ENCODE measurements around the gene ERGIC1.
A peak's percentile ranks its signal among the peaks of the same experiment; 100 is the strongest.
"Not testable (repeated sequence)": the region's sequence is repeated elsewhere in the genome, so short reads cannot be mapped to it uniquely, and the experiment has no call there.

ERGIC1 gene, protein sequence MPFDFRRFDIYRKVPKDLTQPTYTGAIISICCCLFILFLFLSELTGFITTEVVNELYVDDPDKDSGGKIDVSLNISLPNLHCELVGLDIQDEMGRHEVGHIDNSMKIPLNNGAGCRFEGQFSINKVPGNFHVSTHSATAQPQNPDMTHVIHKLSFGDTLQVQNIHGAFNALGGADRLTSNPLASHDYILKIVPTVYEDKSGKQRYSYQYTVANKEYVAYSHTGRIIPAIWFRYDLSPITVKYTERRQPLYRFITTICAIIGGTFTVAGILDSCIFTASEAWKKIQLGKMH

DNA sequence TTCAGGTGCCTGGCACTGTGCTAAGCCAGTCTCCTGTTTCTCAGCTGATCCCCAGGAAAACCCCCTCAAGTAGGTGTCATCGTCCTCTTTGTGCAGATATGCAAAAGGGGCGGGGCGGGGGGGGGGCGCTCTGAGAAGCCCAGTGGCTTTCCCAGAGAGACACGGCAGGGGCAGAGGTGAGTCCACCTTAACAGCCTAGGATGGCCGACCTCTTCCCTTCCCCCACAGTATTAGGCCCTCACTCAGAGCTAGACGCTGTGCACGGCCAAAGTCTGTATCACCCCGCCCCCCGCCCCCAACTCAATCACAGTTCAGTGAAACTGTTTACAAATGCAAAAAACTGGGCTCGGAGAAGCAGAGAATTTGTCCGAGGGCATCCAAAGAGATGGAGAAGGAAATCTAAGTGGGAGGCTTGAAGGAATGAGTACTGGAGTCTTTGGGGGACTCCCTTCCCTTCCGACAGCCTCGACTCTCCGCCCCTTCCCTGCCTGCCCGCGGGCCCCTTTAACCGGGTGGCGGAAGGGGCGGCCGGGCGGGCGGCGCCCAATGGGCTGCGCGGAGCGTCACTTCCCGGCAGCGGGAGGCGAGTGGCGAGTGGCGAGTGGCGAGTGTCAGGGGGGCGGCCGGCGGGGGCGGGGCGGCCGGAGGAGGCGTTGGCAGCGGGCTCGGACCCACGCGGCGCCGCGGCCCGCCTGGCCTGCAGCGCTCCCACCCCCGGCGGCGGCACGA, at the start of gene ERGIC1:
Gene ERGIC1, plus strand, starts transcription at position 566 of the 729 bp plus-strand sequence. Its CDS starts 163 bp downstream, at position 729.
- peak; percentile 63 for DNase-seq (ENCODE audit: low spot score)

DNA sequence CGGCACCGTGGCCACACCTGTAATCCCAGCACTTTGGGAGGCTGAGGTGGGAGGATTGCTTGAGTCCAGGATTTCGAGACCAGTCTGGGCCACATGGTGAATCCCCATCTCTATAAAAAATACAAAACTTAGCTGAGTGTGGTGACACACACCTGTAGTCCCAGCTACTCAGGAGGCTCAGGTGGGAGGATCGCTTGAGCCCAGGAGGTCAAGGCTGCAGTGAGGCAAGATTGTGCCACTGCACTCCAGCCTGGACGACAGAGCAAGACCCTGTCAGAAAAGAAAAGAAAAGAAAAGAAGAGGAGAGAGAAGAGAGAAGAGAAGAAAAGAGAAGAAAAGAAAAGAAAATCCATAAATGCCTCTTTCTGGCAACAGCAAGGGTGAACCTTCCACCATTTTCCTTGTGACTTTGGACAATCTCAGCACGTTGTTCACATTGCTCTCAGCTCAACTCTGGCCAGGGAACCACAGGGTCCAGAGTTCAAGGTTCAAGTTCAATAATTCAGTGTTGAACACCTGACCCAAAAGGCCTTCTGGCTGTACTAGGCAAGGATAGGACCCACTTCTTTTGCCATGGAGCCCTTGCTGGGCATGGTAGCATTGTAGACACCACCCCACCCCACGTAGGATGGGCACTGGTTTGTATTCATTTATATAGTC, 48.5 kb upstream of the ERGIC1 start:
- no peak for DNase-seq (ENCODE audit: low spot score)

DNA sequence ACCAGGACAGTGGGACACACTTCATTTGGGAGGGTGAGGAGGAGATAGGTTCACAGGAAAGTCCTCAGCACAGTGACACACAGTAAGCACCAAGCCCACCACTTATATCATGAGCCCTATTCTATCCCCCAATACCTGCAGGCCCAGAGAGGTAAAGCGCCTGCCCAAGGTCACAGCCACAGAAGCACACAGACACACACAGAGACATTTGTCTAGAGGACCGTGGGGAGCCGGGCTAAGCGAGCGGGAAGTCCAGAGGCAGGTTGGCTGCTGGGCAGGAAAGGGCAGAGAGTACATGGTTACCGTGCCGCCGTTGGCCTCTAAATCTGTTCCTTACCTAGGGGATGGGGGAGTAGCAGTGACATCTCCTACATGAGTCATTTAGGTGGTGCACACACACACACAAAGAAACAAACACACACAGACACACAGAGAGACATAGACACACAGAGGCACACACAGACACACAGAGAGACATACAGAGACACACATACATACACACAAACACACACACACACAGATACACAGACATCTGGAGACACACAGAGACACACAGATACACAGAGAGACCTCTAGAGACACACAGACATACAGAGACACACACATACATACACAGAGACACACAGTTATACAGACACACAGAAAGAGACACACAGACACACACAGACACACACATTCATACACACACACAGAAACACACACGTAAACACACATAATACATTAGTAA, 47.2 kb upstream of the ERGIC1 start:
- no peak for DNase-seq (ENCODE audit: low spot score)

DNA sequence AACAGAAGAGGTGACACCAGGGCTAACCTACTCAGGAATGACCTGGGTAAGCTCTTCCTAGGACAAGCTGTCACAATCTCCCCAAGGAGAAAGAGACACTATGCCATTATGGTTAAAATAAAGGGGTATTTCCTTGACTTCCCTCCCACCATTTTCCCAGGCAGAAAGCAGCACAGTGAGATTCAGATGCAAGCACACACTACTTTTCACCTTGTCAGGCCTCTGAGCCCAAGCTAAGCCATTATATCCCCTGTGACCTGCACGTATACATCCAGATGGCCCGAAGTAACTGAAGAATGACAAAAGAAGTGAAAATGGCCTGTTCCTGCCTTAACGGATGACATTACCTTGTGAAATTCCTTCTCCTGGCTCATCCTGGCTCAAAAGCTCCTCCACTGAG, 46.5 kb upstream of the ERGIC1 start:
- not testable (repeated sequence) for DNase-seq (ENCODE audit: low spot score)

DNA sequence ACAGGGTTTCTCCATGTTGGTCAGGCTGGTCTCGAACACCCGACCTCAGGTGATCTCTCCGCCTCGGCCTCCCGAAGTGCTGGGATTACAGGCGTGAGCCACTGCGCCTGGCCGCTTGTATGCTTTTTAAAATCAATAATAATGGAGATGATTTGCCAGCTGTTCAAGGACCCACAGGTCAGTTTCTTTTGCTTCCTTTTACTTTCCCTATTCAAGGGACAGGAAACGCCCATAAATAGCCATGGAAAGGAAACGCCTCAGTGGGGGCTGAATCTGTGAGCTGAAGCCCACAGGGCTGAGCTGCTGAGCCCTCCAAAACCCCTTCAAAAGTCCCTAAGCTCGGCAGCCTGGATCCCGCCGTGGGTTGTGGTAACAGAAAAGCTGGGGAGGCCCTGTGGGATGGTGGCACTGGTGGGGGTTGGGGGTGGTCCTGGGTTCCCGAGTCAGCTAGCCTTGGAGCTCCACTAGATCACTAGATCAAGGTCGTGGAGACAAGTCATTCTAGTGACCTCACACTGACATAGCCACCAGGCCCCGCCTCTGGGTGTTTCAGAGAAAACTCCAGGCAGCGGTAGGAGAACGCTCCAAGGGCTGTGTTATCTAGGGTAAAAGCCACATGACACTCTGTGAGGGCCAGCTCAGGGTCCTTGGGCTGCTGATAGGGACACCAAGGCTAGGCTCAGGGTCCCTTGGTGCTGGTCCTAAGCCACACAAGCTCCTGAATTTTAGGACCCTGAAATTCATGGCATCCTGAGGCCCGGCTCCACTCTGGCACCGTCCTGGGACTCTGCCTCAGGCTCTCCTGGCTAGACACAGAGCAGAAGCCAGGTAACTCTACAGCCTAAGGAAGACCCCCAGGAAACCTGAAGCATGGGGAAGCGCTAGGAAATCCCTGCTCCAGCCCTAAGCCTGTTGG, 45.0 kb upstream of the ERGIC1 start:
- DNase-seq (ENCODE audit: low spot score): no peak

DNA sequence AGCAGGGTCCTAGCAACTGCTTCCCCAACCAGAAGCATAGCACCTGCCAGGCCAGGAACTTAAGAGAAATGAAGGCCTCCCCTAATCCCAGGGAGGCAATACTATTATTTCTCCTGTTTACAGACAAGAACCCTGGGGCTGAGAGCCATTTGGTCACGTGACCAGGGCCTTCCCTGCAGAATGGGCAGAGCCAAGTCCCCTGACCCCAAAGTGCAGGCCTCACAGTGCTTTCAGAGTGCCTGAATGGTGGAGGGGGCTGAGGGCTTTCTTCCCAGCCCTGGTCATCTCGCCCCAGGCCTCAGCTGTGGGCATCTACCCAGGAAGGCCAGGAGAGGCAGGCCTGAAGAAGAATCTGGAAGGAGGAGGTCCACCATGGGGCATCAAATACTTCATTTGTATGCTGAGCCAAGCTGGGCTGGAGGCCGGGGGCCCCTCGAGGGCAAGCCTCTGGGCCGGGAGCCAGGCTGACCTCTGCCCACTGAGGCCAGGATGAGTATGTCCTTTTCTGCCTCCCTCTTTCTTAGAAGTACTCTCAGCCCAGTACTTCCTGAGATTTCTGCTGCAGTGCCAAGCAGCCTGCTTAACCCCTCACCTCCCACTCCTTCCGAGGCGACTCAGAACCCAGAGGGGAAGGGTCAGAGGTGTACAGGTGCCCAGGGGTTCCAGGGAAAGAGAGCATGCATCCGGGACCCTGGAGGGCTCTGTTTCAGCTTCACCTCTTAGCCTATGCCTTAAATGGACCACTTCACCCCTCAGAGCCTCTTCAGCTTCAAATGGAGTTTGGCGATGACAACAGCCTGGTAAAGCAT, 44.2 kb upstream of the ERGIC1 start:
- DNase-seq (ENCODE audit: low spot score): no peak

DNA sequence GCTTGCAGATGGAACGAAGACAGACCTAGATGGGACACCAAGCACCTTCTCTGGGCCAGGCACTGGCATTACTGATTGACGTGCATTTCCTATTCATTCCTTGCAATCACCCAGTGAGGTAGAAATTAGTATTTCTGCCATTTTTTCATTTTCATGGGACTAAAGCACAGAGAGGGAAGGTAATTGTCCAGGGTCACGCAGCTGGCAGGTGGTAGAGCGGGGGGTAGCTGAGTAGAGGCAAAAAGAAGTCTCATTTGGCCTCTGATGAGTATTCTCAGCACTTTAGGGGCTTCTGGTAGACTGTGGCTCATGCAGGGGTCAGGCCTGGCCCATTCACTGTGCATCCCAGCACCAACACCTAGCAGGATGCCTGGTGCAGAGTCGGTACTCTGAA, 43.6 kb upstream of the ERGIC1 start:
- no peak for DNase-seq (ENCODE audit: low spot score)

DNA sequence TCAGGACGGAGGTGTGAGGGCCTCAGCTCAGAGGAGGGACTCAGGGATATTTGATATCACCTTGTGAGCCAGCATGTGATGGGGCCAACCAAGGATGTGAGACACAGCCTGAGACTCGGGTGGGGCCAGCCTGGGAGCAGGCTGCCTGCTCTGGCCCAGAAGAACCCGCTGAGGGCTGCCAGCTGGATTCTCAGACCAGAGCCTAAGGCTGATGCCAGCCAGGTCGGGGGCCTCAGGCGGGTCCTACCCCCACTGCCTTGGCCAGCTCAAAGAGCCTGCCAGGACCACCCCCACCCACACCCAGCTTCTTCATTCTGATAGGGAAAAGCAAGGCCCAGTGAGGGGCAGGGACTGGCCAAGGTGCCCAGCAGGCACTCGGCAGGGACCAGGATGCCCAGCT, 42.8 kb upstream of the ERGIC1 start:
- DNase-seq (ENCODE audit: low spot score): no peak

DNA sequence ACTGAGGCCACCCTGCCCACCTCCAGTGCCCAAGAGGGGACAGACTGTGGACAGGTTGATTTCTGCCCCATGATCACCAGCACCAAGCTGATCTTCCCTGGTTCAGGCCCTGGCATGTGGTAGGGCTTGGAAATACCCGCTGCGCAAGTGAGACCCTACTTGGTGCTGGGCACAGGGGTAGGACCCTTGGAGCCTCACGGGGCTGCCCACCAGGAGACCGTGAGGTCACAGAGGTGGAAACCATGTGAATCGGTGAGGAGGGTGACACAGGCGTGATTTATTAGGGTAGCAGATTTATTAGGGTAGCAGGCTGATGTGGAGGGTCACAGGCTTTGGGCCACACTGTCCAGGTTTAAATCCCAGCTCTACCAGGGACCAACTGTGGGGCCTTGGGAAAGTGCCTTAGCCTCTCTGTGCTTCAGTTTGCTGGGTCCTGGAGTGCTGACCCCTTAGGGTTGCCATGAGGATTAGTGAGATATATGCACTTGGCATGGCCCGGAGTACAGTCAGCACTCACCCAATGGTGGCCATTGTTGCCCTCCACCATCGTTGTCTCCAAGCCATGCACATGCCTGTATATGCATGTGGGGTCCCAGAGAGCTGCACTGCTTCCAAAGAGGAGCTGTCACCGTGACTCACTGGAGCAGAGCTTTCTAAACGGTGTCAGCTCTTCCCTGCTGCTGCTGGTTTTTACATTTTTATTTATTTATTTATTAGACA, 42.2 kb upstream of the ERGIC1 start:
- DNase-seq (ENCODE audit: low spot score): no peak

DNA sequence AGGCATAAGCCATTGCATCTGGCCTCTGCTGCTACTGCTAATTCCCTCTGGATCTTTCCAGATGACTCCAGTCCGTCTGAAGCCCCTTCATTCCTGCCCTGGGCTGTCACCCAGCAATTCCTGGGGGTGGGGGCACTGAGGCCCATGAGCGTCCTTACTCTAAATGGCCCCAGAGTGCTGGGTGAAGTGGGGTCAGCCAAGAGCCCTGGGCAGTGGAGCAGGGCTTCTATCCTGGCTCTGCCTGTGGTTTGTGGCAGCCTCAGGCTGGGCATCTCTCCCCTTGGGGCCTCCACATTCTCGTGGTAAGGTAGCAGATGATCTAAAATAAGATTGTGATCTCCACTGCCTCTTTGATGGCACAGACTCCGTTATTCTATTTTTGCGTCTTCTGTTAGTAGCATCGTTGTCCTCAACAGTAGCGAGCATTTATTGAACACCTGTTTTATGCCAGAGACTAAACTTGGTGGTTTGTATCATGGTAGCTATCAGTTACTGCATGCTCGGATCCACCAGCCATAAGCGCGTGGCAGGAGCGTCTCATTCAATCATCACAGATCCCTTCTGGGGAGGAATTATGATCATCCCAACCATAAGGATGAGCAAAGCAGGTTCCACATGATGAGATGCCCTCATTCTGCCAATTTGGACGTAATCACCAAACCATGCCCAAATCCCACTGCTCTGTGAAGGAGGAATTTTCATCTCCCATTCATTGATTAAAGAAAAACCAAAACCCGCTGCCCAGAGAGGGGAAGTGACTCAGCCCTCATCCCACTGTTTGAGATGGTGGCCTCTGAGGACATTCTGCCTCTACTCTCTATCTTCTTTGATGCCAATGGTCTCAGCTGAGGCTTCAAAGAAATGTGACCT, 41.1 kb upstream of the ERGIC1 start:
- no peak for DNase-seq (ENCODE audit: low spot score)

DNA sequence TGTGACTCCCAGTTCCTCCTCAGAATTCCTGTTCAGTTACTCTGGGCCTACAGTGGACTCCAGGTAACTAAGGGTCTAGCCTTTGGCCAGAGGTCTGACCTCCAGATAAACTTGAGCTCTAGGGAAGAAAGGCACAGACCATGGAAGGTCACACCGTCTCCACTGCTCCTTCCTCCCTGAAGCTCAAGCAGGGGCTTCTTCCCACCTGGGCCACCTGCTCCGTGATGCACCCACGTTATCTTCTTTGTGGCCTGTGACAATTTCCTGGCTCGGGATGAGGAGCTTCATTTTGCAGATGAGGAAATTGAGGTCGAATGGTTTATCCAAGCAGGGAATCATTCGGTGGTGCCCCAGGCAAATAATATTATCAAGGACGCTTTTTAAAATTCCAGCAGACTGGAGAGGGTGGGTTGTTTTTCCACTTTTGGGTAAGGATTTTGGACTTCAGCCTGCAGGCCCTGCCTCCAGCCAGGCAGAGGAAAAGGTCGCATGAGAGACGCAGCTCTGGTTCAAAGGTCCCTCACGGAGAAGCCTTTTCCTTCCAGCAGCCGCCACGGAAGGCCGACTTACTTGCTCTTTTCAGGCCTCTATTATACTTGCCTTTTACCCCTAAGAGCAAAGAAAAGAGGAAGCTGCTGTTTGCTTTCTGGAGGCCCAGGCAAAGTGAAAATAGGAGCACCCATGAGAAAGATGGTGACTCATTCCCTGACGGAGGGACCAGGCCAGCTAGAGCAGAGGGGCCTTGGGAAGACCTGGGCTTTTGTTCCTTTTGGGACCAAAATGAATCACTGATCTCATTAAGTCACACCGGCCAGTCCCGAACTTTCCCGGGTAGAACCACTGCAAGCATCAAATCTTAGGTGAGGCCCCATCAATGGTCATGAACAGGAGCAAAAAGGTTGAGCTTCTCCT, 40.2 kb upstream of the ERGIC1 start:
- DNase-seq (ENCODE audit: low spot score): no peak

DNA sequence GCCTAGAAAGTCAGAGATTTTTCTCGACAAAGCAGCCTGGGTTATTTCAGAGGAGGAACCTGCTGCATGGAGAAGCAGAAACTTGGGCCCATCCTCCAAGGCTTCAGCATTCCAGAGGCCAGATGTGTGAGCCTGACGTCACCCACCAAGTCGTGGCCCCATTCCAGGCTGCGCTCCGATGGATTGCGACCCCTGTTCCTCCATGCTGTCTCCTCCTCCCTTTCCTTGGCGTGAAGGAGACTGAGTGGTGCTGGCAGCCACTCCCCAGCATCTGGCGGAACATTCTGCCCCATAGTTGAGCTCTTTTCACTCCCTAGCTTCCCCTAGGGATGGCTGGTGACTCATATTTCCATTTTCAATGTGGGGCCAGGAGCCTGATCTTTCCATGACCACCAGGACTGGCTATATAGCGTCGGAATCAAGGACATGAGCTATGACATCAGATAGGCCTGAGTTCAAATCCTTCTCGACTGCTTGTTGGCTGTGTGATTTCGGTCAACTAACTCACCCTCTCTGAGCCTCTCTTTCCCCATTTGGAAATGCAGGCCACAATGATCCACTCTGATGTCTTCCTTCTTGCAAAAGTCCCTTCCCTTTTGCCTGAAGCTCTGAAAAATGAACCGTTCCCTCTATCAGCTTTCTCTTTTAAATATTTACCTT, 38.6 kb upstream of the ERGIC1 start:
- no peak for DNase-seq (ENCODE audit: low spot score)

DNA sequence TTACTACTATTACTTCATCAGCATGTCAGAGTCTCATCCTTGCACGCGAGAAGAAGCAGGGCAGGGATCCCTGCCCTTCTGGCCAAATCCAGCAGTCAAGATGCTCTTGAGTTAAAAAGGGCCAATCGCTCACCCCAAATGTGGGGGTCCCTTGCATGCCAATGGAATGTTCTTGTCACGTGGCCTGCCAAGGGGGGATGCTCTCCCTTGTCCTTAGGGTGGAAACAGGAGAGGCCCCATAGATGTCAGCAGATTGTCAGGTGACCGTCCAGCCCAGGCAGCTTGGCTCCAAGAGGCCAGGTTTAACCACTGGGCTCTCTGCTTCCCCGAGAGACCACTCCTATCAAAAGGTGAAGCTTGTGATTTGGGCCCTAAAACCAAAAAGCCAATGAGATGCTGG, 37.7 kb upstream of the ERGIC1 start:
- DNase-seq (ENCODE audit: low spot score): no peak

DNA sequence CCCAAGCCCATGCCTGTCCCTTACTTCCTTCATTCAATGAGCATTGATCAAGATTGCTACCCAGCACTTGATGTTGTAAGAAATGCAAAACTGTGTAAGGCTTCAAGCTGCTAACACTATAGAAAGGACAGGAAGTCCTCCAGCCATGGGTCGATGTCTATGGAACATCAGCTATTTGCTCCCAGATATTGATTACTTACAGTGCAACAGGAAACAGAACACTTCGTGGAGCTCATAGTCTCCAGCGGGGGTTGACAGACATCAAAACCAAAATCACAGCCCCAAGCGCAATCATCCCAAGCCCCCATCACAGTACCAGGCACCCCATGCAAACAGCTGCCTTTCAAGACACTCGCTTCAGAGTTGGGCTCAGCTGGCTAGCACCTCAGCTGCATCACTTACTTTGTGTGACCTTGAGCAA, 36.3 kb upstream of the ERGIC1 start:
- no peak for DNase-seq (ENCODE audit: low spot score)

DNA sequence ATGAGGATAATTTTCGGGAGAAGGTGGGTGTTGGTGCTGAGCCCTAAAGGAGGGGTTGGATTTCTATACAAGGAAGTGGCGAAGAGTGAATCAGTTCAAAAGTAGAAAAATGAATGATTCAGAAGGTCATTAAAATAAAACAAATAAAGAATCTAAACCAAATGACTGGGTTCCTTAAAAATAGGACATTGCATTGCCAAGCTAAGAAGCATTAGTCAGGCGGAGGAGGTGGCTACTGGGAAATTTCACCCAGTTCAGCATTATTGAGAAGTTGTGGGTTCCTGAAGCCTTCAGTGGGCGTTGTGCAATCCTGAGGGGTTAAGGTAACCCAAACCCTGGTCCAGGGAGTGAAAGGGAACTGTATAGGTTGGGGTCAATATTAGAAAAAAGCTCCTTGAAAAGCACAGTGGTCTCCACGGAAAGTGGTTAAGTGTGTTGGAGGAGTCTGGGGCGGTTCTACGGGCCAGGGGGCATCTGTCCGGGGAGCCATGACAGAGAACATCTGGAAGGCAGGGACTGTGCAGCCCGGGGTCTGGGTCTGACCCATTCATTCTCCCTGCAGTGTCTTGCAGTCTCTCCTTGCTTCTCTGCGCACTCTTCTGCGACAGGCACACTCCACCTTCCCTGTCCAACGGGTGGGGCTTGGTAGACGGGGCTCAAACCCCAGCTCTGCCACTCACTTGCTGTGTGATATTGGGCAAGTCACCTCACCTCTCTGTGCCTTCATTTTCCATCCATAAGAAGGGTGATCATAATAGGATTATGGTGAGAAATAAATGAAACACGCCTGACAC, 35.4 kb upstream of the ERGIC1 start:
- DNase-seq (ENCODE audit: low spot score): no peak

DNA sequence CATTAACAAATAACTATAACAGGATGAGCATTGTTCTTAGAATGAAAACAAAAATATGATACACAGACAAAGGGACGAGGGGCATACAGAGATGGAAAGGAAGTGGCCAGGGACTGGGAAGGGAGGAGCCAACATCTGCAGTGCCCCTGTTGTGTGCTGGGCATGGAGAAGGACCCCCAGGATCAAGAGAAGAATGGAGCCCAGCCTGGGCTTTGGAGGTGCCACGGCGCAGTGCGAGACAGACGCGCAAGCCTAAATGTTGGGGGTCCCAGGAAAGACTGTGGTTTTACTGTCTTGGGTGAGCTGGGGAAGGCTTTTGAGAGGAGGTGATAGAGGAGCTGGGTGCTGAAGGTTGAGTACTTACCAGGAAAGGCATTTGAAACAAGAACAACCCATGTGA, 34.6 kb upstream of the ERGIC1 start:
- DNase-seq (ENCODE audit: low spot score): no peak
